ENCODE results near the gene RABEP2. TPM values are rescaled to one million over a fixed set of nuclear protein-coding genes. Genes with fewer than 3 reads are reported as not detected.

RABEP2 gene
- polyA plus RNA-seq, 1 donor (not counting 4 experiments of a cell fraction or from before 2014, with no cell fraction given) = 8.7 TPM

GRCh38 chr16:28935346-28935745 is 10.3 kb upstream of the RABEP2 start:
- no peaks in the 10 kb centered on the region for H4K20me1 ChIP-seq (ENCODE audit: control insufficient read depth, extremely low read depth, insufficient read depth, low read length)
- H3K9me3 ChIP-seq (ENCODE audit: control insufficient read depth, low read depth, low read length) = no peaks in the 10 kb centered on the region
- H3K36me3 ChIP-seq (ENCODE audit: control insufficient read depth in 2 of 2, extremely low read depth in 1 of 2, insufficient read depth in 2 of 2, low read length in 2 of 2) = no peaks in the 10 kb centered on the region
- FAIRE-seq (no peak), DNase-seq (ENCODE audit: low read depth, low spot score) (no peak)
- no peak overlapping the region for H3K27ac ChIP-seq (ENCODE audit: control insufficient read depth, insufficient read depth, low read length)
- no peak overlapping the region for H3K4me2 ChIP-seq (ENCODE audit: control insufficient read depth, extremely low read depth, insufficient read depth, low read depth, low read length)
- no peaks in the 10 kb centered on the region for H3K9me1 ChIP-seq (ENCODE audit: control insufficient read depth, extremely low read depth, insufficient read depth, low read length)
- H3K9ac ChIP-seq (ENCODE audit: control insufficient read depth, extremely low read depth, insufficient read depth, low read length) = no peak overlapping the region
- no peak overlapping the region for H3K4me3 ChIP-seq (ENCODE audit: control insufficient read depth in 2 of 3, extremely low read depth in 1 of 3, insufficient read depth in 2 of 3, low read depth in 1 of 3, low read length in 3 of 3)
- H3K27me3 ChIP-seq (ENCODE audit: control insufficient read depth, extremely low read depth, insufficient read depth, low read length) = no peaks in the 10 kb centered on the region
- dilution Hi-C loops (cut with MboI; ENCODE audit: extremely low pct_ligation_motif_present, low sequenced_read_pairs) = no loop called here
- TF ChIP-seq EZH2 (IDR thresholded peaks at IDR 0.05; ENCODE audit: low read length) = no peak
- TF ChIP-seq, protein P1, sequence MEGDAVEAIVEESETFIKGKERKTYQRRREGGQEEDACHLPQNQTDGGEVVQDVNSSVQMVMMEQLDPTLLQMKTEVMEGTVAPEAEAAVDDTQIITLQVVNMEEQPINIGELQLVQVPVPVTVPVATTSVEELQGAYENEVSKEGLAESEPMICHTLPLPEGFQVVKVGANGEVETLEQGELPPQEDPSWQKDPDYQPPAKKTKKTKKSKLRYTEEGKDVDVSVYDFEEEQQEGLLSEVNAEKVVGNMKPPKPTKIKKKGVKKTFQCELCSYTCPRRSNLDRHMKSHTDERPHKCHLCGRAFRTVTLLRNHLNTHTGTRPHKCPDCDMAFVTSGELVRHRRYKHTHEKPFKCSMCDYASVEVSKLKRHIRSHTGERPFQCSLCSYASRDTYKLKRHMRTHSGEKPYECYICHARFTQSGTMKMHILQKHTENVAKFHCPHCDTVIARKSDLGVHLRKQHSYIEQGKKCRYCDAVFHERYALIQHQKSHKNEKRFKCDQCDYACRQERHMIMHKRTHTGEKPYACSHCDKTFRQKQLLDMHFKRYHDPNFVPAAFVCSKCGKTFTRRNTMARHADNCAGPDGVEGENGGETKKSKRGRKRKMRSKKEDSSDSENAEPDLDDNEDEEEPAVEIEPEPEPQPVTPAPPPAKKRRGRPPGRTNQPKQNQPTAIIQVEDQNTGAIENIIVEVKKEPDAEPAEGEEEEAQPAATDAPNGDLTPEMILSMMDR (optimal IDR thresholded peaks at IDR 0.05 in 1 of 3, IDR thresholded peaks at IDR 0.05 in 1 of 3, conservative IDR thresholded peaks at IDR 0.05 in 1 of 3; ENCODE audit: extremely low read depth in 1 of 3, insufficient read depth in 2 of 3, low read length in 3 of 3) = no peak
- no peak overlapping the region for H2AFZ ChIP-seq (ENCODE audit: control insufficient read depth, low read length)
- H3K79me2 ChIP-seq (ENCODE audit: control insufficient read depth, insufficient read depth, low read length) = no peaks in the 10 kb centered on the region
- no peaks in the 10 kb centered on the region for H3K4me1 ChIP-seq (ENCODE audit: control insufficient read depth, extremely low read depth, insufficient read depth, low read length)

- Histone ChIP-seq H3K27me3 (ENCODE audit: control insufficient read depth, extremely low read depth, insufficient read depth, low read length) (no peaks in the 10 kb centered on the region), H3K27ac (ENCODE audit: control insufficient read depth, insufficient read depth, low read length) (no peak overlapping the region), H2AFZ (ENCODE audit: control insufficient read depth, low read length) (no peak overlapping the region), H3K4me1 (ENCODE audit: control insufficient read depth, extremely low read depth, insufficient read depth, low read length) (no peaks in the 10 kb centered on the region), H3K9ac (ENCODE audit: control insufficient read depth, extremely low read depth, insufficient read depth, low read length) (no peak overlapping the region), H3K9me3 (ENCODE audit: control insufficient read depth, low read depth, low read length) (no peaks in the 10 kb centered on the region), H3K9me1 (ENCODE audit: control insufficient read depth, extremely low read depth, insufficient read depth, low read length) (no peaks in the 10 kb centered on the region), H3K79me2 (ENCODE audit: control insufficient read depth, insufficient read depth, low read length) (no peaks in the 10 kb centered on the region), H4K20me1 (ENCODE audit: control insufficient read depth, extremely low read depth, insufficient read depth, low read length) (no peaks in the 10 kb centered on the region), H3K4me2 (ENCODE audit: control insufficient read depth, extremely low read depth, insufficient read depth, low read depth, low read length) (no peak overlapping the region), H3K4me3 (ENCODE audit: control insufficient read depth in 2 of 3, extremely low read depth in 1 of 3, insufficient read depth in 2 of 3, low read depth in 1 of 3, low read length in 3 of 3) (no peak overlapping the region), H3K36me3 (ENCODE audit: control insufficient read depth in 2 of 2, extremely low read depth in 1 of 2, insufficient read depth in 2 of 2, low read length in 2 of 2) (no peaks in the 10 kb centered on the region)
- DNase-seq (ENCODE audit: low read depth, low spot score) (no peak), FAIRE-seq (no peak)
- dilution Hi-C loops (cut with MboI; ENCODE audit: extremely low pct_ligation_motif_present, low sequenced_read_pairs) = no loop called here
- TF ChIP-seq, protein P1 (optimal IDR thresholded peaks at IDR 0.05 in 1 of 3, IDR thresholded peaks at IDR 0.05 in 1 of 3, conservative IDR thresholded peaks at IDR 0.05 in 1 of 3; ENCODE audit: extremely low read depth in 1 of 3, insufficient read depth in 2 of 3, low read length in 3 of 3) = no peak
- TF ChIP-seq EZH2 (IDR thresholded peaks at IDR 0.05; ENCODE audit: low read length) = no peak
These were observed 8.1 kb upstream of the RABEP2 start for GRCh38 chr16:28933171-28933570.
